HG02840 (cell line): ENCODE data around the gene RASA1.

Experiments
- ATAC-seq: cut with Tn5 transposase; IDR thresholded peaks from one replicate; pipeline ENCODE4 v1.9.1; 2021; ENCODE audit warnings: mild to moderate bottlenecking, moderate library complexity, moderate number of reproducible peaks; ENCODE audit not compliant: unreplicated experiment, low FRiP score

RASA1 gene

GRCh38 chr5:87399720-87400119 lies 132.0 kb downstream of the RASA1 start:
- ATAC-seq: no peak

DNA sequence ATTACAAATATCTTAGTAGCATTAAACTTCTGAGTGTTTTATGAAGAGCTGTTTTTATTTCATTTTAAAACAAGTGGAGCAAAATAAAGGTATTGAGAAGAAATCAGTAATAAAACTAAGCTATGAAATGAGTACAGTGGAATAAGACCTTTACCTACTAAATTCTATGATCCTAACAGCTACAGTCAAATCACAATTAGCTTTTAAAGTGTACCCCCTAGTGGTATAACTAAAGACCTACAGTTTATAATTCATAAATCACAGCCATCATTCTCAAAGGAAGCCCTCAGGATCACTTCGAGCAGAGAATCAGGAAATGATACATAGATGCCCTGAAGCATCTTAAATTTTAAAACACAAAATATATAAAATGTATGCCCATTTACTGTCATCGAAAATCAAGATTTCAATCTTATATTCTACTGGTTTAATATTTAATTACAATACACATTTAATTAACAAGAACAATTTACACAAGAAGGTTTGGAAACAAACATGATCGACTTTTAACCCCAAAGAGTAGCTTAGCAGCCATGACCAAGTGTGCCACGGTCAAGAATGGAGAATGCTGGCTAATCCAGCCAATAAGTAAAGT lies 132.7 kb downstream of the RASA1 start:
- ATAC-seq: no peak

DNA sequence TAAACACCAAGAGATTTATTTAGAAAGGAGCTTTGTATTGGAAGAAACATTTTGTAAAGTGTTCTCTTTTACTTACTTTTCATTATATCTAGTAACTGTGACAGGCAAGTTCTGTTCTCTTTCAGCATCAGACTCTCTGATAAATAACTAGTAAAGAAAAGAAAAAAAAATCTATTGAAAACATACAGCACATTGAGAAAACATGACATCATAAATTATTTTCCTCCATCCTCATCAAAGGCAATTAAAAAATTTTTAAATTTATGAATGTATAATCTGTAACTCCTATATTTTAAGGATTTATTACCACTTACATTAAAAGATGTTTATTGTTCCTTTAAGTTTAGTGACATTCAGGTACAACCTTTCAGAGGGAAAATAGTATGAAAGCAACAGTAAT lies 133.9 kb downstream of the RASA1 start:
- ATAC-seq: no peak

GRCh38 chr5:87403409-87403808 lies 135.7 kb downstream of the RASA1 start:
- no peak for ATAC-seq

DNA sequence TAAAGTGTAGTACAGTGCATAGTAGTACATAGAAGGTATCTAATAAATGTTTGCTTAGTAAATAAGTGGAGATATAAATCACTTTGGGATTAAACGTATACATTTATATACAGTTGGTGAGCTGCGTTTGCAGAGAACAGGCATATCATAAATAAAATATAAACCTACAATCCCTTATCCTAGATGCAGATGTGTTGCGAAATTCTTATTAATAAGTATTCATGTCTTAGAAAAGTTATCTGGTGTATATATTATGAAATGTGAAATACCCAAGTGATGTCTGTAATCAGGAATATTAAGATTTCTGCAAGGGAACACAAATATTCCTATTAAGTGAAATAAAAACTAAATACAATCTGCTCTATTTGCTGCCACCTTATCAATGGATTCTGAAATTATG lies 136.2 kb downstream of the RASA1 start:
- ATAC-seq: no peak

DNA sequence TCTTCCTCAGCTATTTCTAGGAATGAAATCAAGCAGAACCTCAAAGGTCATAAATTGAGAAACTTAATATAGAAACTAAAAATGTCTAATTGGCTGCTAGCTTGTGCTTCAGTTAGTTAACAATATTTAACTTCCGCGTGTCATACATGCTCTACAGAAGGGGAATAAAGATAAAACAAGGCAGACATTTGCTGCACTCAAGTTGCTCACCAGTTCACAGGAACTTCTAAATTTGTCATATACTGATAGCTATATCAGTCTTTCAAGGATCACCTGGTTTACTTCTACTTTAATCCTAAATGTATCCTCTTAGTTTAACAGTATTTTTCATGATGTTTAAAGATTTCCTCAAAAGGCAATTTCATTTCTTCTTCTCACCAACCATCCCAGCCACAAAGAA lies 136.7 kb downstream of the RASA1 start:
- ATAC-seq: no peak

GRCh38 chr5:87405472-87406155 lies 137.9 kb downstream of the RASA1 start:
- no peak for ATAC-seq

- no peak for ATAC-seq
These were observed 140.5 kb downstream of the RASA1 start for GRCh38 chr5:87408204-87408603.

GRCh38 chr5:87410931-87411330 lies 143.2 kb downstream of the RASA1 start:
- ATAC-seq: no peak

GRCh38 chr5:87411586-87411972 lies 143.9 kb downstream of the RASA1 start:
- no peak for ATAC-seq

- ATAC-seq: peak; percentile 16
These were observed 144.4 kb downstream of the RASA1 start for GRCh38 chr5:87411973-87412629.

GRCh38 chr5:87412630-87413342 lies 145.1 kb downstream of the RASA1 start, which contains the start of gene CCNH:
TSS of gene CCNH (minus strand) at chr5:87412930. CDS start at chr5:87412794, 136 bp downstream.
- ATAC-seq: peak; percentile 99

- ATAC-seq: no peak
These were observed 145.6 kb downstream of the RASA1 start for GRCh38 chr5:87413343-87413645.

DNA sequence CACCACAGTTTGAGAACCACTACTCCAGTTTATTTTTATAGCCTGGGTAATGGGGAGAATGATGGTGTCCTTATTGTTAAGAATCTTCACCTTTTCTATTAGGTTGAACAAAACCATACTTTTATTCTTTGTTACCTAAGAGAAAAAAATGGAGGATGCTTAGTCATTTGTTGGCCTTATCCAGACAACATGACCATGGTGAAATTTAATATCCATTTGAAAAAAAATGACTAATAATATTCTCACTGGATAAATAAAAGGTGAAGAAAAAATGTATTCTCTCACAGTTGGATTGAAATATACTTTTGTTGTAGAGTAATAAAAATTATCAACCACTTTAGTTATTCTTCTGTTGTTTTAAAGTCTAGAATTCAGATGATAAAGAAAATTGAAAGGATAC lies 150.8 kb downstream of the RASA1 start:
- ATAC-seq: no peak

GRCh38 chr5:87421307-87421706 lies 153.6 kb downstream of the RASA1 start:
- ATAC-seq: no peak

- ATAC-seq: no peak
These were observed 156.1 kb downstream of the RASA1 start for GRCh38 chr5:87423755-87424154.

- no peak for ATAC-seq
These were observed 163.3 kb downstream of the RASA1 start for GRCh38 chr5:87430863-87431457.

DNA sequence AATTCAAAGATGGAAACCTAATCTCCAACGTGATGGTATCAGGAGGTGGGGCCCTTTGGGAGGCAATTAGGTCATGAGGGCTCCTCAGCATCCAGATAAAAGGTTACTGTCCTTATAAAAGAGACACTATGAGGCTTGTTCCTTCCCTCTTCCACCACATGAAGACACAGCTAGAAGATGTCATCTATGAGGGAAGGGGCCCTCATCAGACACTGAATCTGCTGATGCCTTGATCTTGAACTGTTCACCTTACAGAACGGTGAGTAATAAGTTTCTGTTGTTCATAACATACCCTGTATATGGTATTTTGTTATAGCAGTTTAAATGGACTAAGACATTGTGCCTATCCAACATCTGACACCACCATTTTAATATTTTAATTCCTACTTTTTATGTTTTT lies 164.8 kb downstream of the RASA1 start:
- ATAC-seq: no peak

- no peak for ATAC-seq
These were observed 166.3 kb downstream of the RASA1 start for GRCh38 chr5:87433945-87434344.

DNA sequence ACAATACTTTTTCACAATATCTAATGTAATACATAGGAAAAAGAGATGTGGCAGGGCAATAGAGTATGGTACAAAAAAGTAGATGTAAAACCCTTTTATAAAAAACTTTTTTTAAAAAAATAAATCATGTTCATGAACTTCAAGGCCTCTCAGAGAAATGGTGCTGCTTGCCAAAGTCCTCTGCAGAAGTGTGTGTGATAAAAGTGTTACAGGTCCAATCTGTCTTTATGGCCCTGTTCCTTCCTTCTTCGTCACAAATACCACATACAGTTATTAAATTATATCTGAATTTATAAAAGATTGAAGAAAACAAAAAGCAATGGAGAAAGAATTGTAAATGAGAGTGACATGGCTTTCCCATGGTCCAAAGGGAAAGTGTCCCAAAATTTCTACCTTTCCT lies 166.8 kb downstream of the RASA1 start:
- no peak for ATAC-seq

- no peak for ATAC-seq
These were observed 167.5 kb downstream of the RASA1 start for GRCh38 chr5:87435144-87435694.
